Measurements from ENCODE around the gene CDKN2AIPNL. TPM values are rescaled to one million over a fixed set of nuclear protein-coding genes. Genes with fewer than 3 reads are reported as not detected.

CDKN2AIPNL gene
- total and polyA plus RNA-seq, 2 donors (not counting 1 experiment from before 2014, with no cell fraction given), result 13.6 to 49.2 TPM

DNA sequence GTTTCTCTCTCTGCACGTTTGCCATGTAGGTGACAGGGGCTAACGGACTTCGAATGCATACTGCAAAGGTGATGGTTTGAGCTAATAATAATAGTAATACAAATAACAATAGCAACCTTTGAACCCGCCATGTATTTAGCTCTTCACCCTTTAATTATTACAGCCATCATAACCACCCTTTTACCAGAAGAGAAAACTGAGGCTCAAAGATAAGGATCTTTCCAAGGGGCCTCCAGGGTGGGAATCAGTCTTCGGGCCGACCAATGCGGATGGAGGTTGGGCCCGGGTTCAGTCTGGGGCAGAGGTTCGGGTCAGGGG, 494 bp downstream of the CDKN2AIPNL start:
- peak overlapping the region; percentile 82 to 96 (median 84) for H3K4me3 ChIP-seq (replicated peaks in 1 of 4; ENCODE audit: control extremely low read depth in 1 of 4, insufficient read depth in 1 of 4, low read depth in 3 of 4, low read length in 4 of 4)
- no peaks in the 10 kb centered on the region for H3K36me3 ChIP-seq (ENCODE audit: control insufficient read depth, insufficient read depth, low read length)
- H3K4me2 ChIP-seq (ENCODE audit: extremely low read depth, insufficient read depth, low read length), result peak overlapping the region; percentile 90
- no peaks in the 10 kb centered on the region for H3K27me3 ChIP-seq (ENCODE audit: control insufficient read depth, insufficient read depth, low read length)
- H3K4me1 ChIP-seq (ENCODE audit: control insufficient read depth, extremely low read depth, insufficient read depth, low read length), result peaks cover 6% of the 10 kb centered on the region
- H4K20me1 ChIP-seq (ENCODE audit: control insufficient read depth, extremely low read depth, insufficient read depth, low read length), result no peaks in the 10 kb centered on the region
- peak overlapping the region; percentile 75 for H3K9ac ChIP-seq (ENCODE audit: insufficient read depth, low read length)
- no peaks in the 10 kb centered on the region for H3K9me3 ChIP-seq (ENCODE audit: control insufficient read depth, insufficient read depth, low read depth, low read length)
- H3K79me2 ChIP-seq (ENCODE audit: control insufficient read depth, insufficient read depth, low read length), result peaks cover 13% of the 10 kb centered on the region
- no peak for DNase-seq (ENCODE audit: low read depth in 2 of 2)
- TF ChIP-seq EZH2 (IDR thresholded peaks at IDR 0.05; ENCODE audit: low read length, missing control alignments), result no peak
- H3K27ac ChIP-seq (ENCODE audit: insufficient read depth, low read length), result peak overlapping the region; percentile 62
- H2AFZ ChIP-seq (ENCODE audit: low read length), result peak overlapping the region; percentile 48

DNA sequence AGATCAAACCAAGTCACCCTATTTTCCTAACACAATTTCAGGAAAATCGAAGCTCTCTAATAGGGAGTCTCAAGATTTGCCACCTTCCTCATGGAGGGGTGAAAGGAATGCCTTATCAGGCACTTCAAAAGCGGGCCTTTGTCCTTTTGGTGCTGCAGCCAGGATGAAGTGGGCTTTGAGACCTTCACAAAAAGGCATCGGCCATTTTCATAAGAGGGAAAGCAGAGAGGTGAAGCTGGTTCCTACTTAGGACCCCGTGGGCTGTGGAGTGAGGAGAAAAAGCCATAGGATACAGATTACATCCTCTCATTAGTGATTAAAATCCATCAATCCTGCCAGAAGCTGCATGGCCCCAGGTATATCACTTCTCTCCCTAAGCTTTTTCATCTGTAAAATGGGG, 859 bp downstream of the CDKN2AIPNL start:
- Histone ChIP-seq H3K27ac (ENCODE audit: insufficient read depth, low read length) (peak overlapping the region; percentile 62), H2AFZ (ENCODE audit: low read length) (no peak overlapping the region), H3K4me3 (replicated peaks in 1 of 4; ENCODE audit: control extremely low read depth in 1 of 4, insufficient read depth in 1 of 4, low read depth in 3 of 4, low read length in 4 of 4) (peak overlapping the region; percentile 82 to 96 (median 84)), H4K20me1 (ENCODE audit: control insufficient read depth, extremely low read depth, insufficient read depth, low read length) (no peaks in the 10 kb centered on the region), H3K79me2 (ENCODE audit: control insufficient read depth, insufficient read depth, low read length) (peaks cover 13% of the 10 kb centered on the region), H3K9ac (ENCODE audit: insufficient read depth, low read length) (no peak overlapping the region), H3K4me2 (ENCODE audit: extremely low read depth, insufficient read depth, low read length) (peak overlapping the region; percentile 90), H3K27me3 (ENCODE audit: control insufficient read depth, insufficient read depth, low read length) (no peaks in the 10 kb centered on the region), H3K4me1 (ENCODE audit: control insufficient read depth, extremely low read depth, insufficient read depth, low read length) (peaks cover 8% of the 10 kb centered on the region), H3K36me3 (ENCODE audit: control insufficient read depth, insufficient read depth, low read length) (no peaks in the 10 kb centered on the region), H3K9me3 (ENCODE audit: control insufficient read depth, insufficient read depth, low read depth, low read length) (no peaks in the 10 kb centered on the region)
- DNase-seq (ENCODE audit: low read depth in 2 of 2), result no peak
- TF ChIP-seq, protein P1, sequence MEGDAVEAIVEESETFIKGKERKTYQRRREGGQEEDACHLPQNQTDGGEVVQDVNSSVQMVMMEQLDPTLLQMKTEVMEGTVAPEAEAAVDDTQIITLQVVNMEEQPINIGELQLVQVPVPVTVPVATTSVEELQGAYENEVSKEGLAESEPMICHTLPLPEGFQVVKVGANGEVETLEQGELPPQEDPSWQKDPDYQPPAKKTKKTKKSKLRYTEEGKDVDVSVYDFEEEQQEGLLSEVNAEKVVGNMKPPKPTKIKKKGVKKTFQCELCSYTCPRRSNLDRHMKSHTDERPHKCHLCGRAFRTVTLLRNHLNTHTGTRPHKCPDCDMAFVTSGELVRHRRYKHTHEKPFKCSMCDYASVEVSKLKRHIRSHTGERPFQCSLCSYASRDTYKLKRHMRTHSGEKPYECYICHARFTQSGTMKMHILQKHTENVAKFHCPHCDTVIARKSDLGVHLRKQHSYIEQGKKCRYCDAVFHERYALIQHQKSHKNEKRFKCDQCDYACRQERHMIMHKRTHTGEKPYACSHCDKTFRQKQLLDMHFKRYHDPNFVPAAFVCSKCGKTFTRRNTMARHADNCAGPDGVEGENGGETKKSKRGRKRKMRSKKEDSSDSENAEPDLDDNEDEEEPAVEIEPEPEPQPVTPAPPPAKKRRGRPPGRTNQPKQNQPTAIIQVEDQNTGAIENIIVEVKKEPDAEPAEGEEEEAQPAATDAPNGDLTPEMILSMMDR (conservative IDR thresholded peaks at IDR 0.05 in 1 of 2, IDR thresholded peaks at IDR 0.05 in 1 of 2; ENCODE audit: low read depth in 1 of 2, low read length in 2 of 2), result no peak

DNA sequence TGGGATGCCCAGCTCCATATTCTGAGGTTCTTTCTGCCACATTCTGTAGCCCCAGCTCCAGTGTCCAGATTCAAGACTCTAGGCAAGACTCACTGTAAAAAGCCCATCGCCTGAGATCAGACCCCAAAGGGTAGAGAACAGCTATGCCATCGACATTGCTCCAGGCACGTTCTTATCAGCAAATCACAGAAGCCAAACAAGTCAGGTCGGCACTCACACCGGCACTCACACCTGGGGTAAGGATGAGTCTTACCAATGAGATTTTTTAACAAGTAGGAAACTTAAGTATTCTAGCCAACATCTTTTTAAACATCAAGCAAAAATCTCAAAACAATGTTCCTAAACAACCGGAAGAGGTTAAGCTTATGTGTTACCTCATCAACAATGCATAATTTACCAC, 2.4 kb downstream of the CDKN2AIPNL start:
- TF ChIP-seq, protein P1 (conservative IDR thresholded peaks at IDR 0.05 in 1 of 2, IDR thresholded peaks at IDR 0.05 in 1 of 2; ENCODE audit: low read depth in 1 of 2, low read length in 2 of 2), result no peak
- no peak for TF ChIP-seq EZH2 (IDR thresholded peaks at IDR 0.05; ENCODE audit: low read length, missing control alignments)

More for the DNA sequence above, 2.4 kb downstream of the CDKN2AIPNL start:
- H3K27ac ChIP-seq (ENCODE audit: insufficient read depth, low read length), result no peak overlapping the region
- H3K9me3 ChIP-seq (ENCODE audit: control insufficient read depth, insufficient read depth, low read depth, low read length), result no peaks in the 10 kb centered on the region
- DNase-seq (ENCODE audit: low read depth in 2 of 2), result no peak
- H3K4me2 ChIP-seq (ENCODE audit: extremely low read depth, insufficient read depth, low read length), result no peak overlapping the region
- H3K4me3 ChIP-seq (replicated peaks in 1 of 4; ENCODE audit: control extremely low read depth in 1 of 4, insufficient read depth in 1 of 4, low read depth in 3 of 4, low read length in 4 of 4), result no peak overlapping the region
- H3K36me3 ChIP-seq (ENCODE audit: control insufficient read depth, insufficient read depth, low read length), result no peaks in the 10 kb centered on the region
- H3K9ac ChIP-seq (ENCODE audit: insufficient read depth, low read length), result no peak overlapping the region
- H3K4me1 ChIP-seq (ENCODE audit: control insufficient read depth, extremely low read depth, insufficient read depth, low read length), result peaks cover 8% of the 10 kb centered on the region
- no peaks in the 10 kb centered on the region for H4K20me1 ChIP-seq (ENCODE audit: control insufficient read depth, extremely low read depth, insufficient read depth, low read length)
- H3K79me2 ChIP-seq (ENCODE audit: control insufficient read depth, insufficient read depth, low read length), result peaks cover 13% of the 10 kb centered on the region
- no peaks in the 10 kb centered on the region for H3K27me3 ChIP-seq (ENCODE audit: control insufficient read depth, insufficient read depth, low read length)
- no peak overlapping the region for H2AFZ ChIP-seq (ENCODE audit: low read length)
